ENCODE measurements around the gene HBA2.
"Not testable (repeated sequence)": the region's sequence is repeated elsewhere in the genome, so short reads cannot be mapped to it uniquely, and the experiment has no call there.

The HBA2 gene

GRCh38 chr16:176006-176405 is 3.3 kb downstream of the HBA2 start:
- DNase-seq: not testable (repeated sequence)

GRCh38 chr16:176477-177382 is 4.1 kb downstream of the HBA2 start, which contains the start of gene HBA1:
Gene HBA1, plus strand, starts transcription at chr16:176680. Its CDS starts 37 bp downstream, at chr16:176717.
- not testable (repeated sequence) for DNase-seq

- DNase-seq: no peak
Observed at GRCh38 chr16:177394-177822, 4.7 kb downstream of the HBA2 start.

- no peak for DNase-seq
Observed at GRCh38 chr16:177981-178667, 5.4 kb downstream of the HBA2 start.

GRCh38 chr16:178668-179015 is 6.0 kb downstream of the HBA2 start:
- DNase-seq: no peak

- no peak for DNase-seq
Observed at GRCh38 chr16:179211-180092, 6.8 kb downstream of the HBA2 start.

GRCh38 chr16:180101-180675 is 7.5 kb downstream of the HBA2 start, which contains the start of gene HBQ1:
Gene HBQ1, plus strand, starts transcription at chr16:180459. Its CDS starts 28 bp downstream, at chr16:180487.
- no peak for DNase-seq

GRCh38 chr16:180681-181564 is 8.2 kb downstream of the HBA2 start:
- no peak for DNase-seq

GRCh38 chr16:181565-182021 is 8.9 kb downstream of the HBA2 start:
- peak; percentile 94 for DNase-seq

GRCh38 chr16:183005-183404 is 10.3 kb downstream of the HBA2 start:
- DNase-seq: no peak

- DNase-seq: no peak
Observed at GRCh38 chr16:185213-185612, 12.5 kb downstream of the HBA2 start.

- no peak for DNase-seq
Observed at GRCh38 chr16:185691-186090, 13.0 kb downstream of the HBA2 start.

GRCh38 chr16:187330-187729 is 14.7 kb downstream of the HBA2 start:
- no peak for DNase-seq

GRCh38 chr16:188674-189073 is 16.0 kb downstream of the HBA2 start:
- peak; percentile 38 for DNase-seq

- DNase-seq: no peak
Observed at GRCh38 chr16:189604-190186, 17.0 kb downstream of the HBA2 start.

- DNase-seq: no peak
Observed at GRCh38 chr16:191831-192230, 19.2 kb downstream of the HBA2 start.

- DNase-seq: no peak
Observed at GRCh38 chr16:192686-193085, 20.0 kb downstream of the HBA2 start.

GRCh38 chr16:193441-193840 is 20.8 kb downstream of the HBA2 start:
- no peak for DNase-seq

- no peak for DNase-seq
Observed at GRCh38 chr16:194516-194915, 21.8 kb downstream of the HBA2 start.

GRCh38 chr16:200388-200787 is 27.7 kb downstream of the HBA2 start:
- no peak for DNase-seq

- DNase-seq: no peak
Observed at GRCh38 chr16:203246-203645, 30.6 kb downstream of the HBA2 start.
